Measurements from ENCODE around the gene KLHL17. TPM values are rescaled to one million over a fixed set of nuclear protein-coding genes. Genes with fewer than 3 reads are reported as not detected.

Gene KLHL17
- total and polyA plus RNA-seq, 10 donors, result 12.0 to 31.6 (median 18.8) TPM

DNA sequence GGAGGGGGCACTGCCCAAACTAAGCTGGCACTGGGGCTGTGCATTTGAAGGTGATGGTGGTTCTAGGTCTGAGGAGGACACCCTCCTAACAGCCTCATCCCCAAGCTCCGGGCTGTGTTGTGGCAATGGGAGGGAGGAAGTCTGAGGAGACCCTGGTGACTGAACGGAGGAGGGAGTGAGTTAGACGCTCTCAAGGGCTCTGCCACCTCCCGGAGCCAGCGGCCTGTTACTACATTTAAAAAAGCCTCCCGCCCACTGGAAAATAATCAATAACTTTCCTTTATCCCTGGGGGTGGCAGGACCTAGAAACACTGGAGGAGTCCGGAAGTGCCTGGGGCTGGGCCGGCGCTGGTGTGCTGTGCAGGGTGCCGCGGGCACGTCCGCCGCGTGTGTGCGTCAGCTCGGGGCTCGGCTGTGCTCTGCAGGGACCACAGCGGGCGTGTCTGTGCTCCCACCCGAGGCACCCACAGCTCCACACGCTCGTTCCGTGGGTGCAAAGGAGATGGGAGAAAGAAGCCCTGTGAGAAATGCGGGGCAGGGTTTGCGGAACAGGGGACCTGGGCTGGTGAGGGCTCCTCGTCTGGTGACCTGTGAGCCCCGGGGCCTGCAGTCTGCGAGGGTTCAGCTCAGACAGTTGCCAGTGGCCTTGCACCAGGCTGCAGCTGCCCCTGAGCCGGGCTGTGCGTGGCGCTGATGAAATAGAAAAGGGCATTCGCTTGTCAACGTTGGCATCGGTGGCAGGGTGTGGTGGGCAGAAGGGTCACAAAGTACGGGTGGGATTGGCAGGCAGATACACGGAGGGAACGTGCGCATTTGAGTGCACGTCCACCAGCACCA is 31.3 kb upstream of the KLHL17 start:
- Histone ChIP-seq H3K27me3 (replicated peaks in 1 of 7) (peaks cover 0 to 98% (median 42%) of the 10 kb centered on the region in 7 donors), H3K4me1 (peaks cover 0 to 54% (median 34%) of the 10 kb centered on the region in 6 donors), H3K4me3 (no peak overlapping the region), H3K36me3 (no peaks in the 10 kb centered on the region), H3K9me3 (no peaks in the 10 kb centered on the region), H3K27ac (no peak overlapping the region)
- TF ChIP-seq, protein P1, sequence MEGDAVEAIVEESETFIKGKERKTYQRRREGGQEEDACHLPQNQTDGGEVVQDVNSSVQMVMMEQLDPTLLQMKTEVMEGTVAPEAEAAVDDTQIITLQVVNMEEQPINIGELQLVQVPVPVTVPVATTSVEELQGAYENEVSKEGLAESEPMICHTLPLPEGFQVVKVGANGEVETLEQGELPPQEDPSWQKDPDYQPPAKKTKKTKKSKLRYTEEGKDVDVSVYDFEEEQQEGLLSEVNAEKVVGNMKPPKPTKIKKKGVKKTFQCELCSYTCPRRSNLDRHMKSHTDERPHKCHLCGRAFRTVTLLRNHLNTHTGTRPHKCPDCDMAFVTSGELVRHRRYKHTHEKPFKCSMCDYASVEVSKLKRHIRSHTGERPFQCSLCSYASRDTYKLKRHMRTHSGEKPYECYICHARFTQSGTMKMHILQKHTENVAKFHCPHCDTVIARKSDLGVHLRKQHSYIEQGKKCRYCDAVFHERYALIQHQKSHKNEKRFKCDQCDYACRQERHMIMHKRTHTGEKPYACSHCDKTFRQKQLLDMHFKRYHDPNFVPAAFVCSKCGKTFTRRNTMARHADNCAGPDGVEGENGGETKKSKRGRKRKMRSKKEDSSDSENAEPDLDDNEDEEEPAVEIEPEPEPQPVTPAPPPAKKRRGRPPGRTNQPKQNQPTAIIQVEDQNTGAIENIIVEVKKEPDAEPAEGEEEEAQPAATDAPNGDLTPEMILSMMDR (IDR thresholded peaks at IDR 0.05 in 8 of 11, conservative IDR thresholded peaks at IDR 0.05 in 3 of 11), result no peak
- WGBS, 5 donors, result 76 to 79% (median 78%) methylated on average over 30 to 40 of the region's 40 CpGs
- no peak for DNase-seq
- intact Hi-C loops (cut with DNase I; ENCODE audit: low total_unique reads), result no loop called here

DNA sequence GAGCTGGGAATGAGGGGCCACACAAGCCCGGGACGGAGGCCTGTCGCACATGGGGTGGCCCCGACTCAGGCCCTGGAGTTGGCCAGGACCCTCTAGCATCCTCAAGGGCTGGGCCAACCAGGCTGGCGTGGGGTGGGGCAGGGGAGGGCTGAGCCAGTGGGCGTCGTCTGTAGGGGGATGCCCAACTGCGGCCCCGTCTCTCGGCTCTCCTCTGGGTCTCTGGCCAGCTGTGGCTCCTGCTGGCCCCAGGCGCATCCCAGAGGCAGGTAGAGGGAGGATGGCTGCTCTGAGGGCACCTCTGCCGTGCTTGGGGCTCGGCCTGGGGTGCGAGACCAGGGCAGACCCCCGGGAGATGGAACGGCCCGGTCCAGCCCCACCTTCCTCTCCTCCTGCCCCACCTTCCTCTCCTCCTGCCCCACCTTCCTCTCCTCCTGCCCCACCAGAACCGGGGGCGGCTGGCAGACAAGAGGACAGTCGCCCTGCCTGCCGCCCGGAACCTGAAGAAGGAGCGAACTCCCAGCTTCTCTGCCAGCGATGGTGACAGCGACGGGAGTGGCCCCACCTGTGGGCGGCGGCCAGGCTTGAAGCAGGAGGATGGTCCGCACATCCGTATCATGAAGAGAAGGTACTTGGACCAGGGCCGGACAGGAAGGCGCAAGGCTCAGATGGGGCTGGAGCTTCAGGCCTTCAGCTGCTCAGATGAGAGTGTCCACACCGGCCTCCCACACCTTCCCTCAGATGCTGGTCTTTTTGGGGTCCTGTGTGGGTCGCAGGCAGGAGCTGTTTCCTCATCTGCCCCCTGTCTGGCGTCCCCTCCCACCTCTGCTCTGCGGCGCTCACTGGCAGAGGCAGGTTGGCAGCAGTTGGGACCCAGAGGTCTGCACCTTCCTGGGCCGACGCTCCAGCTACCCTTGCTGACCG is 30.4 kb upstream of the KLHL17 start:
- no peaks in the 10 kb centered on the region for H3K9me3 ChIP-seq
- H3K27me3 ChIP-seq (replicated peaks in 1 of 7), result peaks cover 0 to 92% (median 35%) of the 10 kb centered on the region in 7 donors
- no peak for DNase-seq
- intact Hi-C loops (cut with DNase I; ENCODE audit: low total_unique reads), result no loop called here
- WGBS, 5 donors, result 85 to 91% (median 89%) methylated on average over 36 to 40 of the region's 40 CpGs
- H3K4me1 ChIP-seq, result peaks cover 0 to 47% (median 26%) of the 10 kb centered on the region in 6 donors
- no peaks in the 10 kb centered on the region for H3K36me3 ChIP-seq
- TF ChIP-seq POLR2AphosphoS5 (IDR thresholded peaks at IDR 0.05) (no peak), POLR2A (IDR thresholded peaks at IDR 0.05) (no peak)
- TF ChIP-seq, protein P1 (IDR thresholded peaks at IDR 0.05 in 8 of 11, conservative IDR thresholded peaks at IDR 0.05 in 3 of 11), result no peak
- H3K4me3 ChIP-seq, result no peak overlapping the region
- no peak overlapping the region for H3K27ac ChIP-seq

DNA sequence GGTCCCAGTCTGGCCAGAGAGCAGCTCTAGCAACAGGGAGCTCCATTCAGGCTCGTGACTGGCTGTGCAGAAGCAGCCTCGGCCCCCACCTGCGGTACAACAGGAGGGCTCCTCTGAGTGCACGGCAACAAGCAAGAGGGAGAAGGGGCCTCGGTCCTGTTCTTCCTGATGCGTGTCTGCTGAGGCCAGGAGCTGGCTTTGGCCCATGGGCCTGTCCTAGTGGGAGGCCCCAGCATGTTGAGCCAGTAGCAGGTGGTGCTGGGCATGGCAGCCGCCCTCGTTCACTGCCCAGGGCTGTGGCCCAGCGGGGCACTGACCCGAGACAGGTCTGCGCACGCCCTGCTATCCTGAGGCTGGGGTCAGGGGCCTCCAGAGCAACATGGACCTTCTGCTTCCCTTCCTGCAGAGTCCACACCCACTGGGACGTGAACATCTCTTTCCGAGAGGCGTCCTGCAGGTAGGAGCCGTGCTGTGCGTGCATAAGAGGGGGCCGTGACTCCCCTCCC is 29.7 kb upstream of the KLHL17 start:
- WGBS, 5 donors, result 63 to 96% (median 74%) methylated on average over 4 to 18 of the region's 18 CpGs
- DNase-seq, result no peak
- intact Hi-C loops (cut with DNase I; ENCODE audit: low total_unique reads), result no loop called here

More for the DNA sequence above, 29.7 kb upstream of the KLHL17 start:
- H3K27ac ChIP-seq, result no peak overlapping the region
- no peaks in the 10 kb centered on the region for H3K9me3 ChIP-seq
- no peak for TF ChIP-seq POLR2A (IDR thresholded peaks at IDR 0.05)
- TF ChIP-seq, protein P1 (IDR thresholded peaks at IDR 0.05 in 8 of 11, conservative IDR thresholded peaks at IDR 0.05 in 3 of 11), result no peak
- TF ChIP-seq POLR2AphosphoS5 (IDR thresholded peaks at IDR 0.05), result no peak
- H3K27me3 ChIP-seq (replicated peaks in 1 of 7), result peaks cover 0 to 92% (median 36%) of the 10 kb centered on the region in 7 donors
- H3K4me3 ChIP-seq, result no peak overlapping the region
- peaks cover 0 to 48% (median 25%) of the 10 kb centered on the region in 6 donors for H3K4me1 ChIP-seq
- no peaks in the 10 kb centered on the region for H3K36me3 ChIP-seq

All from spleen (tissue), 11 donors.